Measurements from ENCODE around the gene CDH16.
"Not testable (repeated sequence)": the region's sequence is repeated elsewhere in the genome, so short reads cannot be mapped to it uniquely, and the experiment has no call there.

Gene CDH16

DNA sequence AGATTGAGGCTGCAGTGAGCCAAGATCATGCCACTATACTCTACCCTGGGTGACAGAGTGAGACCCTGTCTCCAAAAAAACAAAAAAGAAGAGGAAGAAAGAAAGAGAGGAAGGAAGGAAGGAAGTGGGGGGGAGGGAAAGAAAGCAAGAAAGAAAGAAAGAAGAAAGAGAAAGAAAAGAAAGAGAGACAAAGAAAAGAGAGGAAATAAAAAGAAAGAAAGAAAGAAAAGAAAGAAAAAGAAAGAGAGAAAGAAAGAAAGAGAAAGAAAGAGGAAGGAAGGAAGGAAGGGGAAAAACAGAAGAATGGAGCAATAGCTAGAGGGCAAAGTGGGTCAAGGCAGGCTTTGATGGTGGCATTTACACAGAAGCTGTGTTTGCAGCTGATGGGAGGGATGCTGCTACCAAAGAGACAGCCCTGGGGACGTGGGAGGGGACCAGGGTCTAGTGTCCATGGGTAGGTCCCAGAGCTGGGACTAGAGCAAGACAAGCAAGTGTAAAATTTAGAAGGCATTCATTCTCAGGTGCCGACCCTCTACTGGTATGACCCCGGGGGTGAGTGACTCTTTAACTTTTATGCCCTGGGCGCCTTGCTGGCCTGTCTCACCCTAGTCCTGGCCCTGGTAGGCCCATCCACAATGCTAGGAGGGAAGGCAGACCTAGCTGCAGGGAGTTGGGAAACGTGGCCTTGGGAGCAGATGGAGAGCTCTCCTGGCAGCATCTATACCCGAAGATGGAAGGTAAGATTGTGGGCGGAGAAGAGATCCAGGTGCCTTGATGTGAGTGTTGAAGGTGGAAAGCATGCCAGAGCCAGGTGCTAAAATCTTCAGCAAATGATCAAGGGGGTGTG is 40.4 kb upstream of the CDH16 start:
- TF ChIP-seq, protein P1, sequence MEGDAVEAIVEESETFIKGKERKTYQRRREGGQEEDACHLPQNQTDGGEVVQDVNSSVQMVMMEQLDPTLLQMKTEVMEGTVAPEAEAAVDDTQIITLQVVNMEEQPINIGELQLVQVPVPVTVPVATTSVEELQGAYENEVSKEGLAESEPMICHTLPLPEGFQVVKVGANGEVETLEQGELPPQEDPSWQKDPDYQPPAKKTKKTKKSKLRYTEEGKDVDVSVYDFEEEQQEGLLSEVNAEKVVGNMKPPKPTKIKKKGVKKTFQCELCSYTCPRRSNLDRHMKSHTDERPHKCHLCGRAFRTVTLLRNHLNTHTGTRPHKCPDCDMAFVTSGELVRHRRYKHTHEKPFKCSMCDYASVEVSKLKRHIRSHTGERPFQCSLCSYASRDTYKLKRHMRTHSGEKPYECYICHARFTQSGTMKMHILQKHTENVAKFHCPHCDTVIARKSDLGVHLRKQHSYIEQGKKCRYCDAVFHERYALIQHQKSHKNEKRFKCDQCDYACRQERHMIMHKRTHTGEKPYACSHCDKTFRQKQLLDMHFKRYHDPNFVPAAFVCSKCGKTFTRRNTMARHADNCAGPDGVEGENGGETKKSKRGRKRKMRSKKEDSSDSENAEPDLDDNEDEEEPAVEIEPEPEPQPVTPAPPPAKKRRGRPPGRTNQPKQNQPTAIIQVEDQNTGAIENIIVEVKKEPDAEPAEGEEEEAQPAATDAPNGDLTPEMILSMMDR (conservative IDR thresholded peaks at IDR 0.05; ENCODE audit: low read length): no peak

DNA sequence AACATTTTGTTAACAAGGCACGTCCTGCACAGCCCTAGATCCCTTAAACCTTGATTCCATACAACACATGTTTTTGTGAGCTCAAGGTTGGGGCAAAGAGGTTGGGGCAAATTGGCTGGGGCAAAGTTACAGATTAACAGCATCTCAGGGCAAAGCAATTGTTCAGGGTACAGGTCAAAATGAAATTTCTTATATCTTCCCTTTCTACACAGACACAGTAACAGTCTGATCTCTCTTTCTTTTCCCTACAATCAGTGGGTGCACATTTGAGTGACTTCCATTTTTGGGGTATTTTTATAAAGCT is 37.4 kb upstream of the CDH16 start:
- DNase-seq (ENCODE audit: low read depth); H3K4me3 ChIP-seq (ENCODE audit: low read length): not testable (repeated sequence)

More for the DNA sequence above, 40.4 kb upstream of the CDH16 start:
- no peak for DNase-seq (ENCODE audit: low read depth)
- H3K4me3 ChIP-seq (ENCODE audit: low read length): no peak overlapping the region

DNA sequence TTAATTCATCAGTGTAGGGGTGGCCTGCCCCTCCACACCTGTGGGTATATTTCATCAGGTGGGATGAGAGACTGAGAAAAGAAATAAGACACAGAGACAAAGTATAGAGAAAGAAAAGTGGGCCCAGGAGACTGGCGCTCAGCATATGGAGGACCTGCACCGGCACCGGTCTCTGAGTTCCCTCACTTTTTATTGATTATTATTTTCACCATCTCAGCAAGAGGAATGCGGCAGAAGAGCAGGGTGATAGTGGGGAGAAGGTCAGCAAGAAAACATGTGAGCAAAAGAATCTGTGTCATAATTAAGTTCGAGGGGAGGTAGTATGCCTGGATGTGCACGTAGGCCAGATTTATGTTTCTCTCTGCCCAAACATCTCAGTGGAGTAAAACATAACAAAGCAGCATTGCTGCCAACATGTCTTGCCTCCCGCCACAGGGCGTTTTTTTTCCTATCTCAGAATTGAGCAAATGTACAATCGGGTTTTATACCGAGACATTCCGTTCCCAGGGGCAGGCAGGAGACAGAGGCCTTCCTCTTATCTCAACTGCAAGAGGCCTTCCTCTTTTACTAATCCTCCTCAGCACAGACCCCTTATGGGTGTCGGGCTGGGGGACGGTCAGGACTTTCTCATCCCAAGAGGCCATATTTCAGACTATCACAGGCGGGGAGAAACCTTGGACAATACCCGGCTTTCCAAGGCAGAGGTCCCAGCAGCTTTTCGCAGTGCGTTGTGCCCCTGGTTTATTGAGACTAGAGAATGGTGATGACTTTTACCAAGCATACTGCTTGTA is 36.9 kb upstream of the CDH16 start:
- not testable (repeated sequence) for DNase-seq (ENCODE audit: low read depth); H3K4me3 ChIP-seq (ENCODE audit: low read length)

DNA sequence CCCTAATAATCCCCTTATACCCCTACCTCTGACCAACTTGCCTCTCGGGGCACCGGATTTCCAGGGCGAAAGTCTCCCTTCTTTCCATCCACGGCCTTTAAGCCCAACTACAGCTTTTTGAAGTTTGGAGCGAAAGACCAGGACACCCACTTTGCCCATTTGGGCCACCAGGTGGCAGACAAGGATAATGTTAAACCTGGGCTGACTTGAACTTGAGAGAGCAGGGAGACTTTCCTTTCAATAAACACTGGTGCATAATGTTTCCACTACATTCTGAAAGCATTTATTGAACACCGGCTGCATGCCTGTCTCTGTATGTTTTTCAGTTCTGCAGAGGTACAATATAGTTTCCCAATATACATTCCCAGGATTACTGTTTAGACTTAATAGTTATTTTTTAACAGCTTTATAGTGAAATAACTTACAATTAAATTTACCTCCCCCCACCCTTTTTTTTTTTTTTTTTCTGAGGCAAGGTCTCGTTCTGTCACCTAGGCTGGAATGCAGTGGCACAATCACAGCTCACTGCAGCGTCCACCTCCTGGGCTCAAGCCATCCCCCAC is 35.5 kb upstream of the CDH16 start:
- DNase-seq (ENCODE audit: low read depth): peak; percentile 72
- H3K4me3 ChIP-seq (ENCODE audit: low read length): no peak overlapping the region
- TF ChIP-seq, protein P1 (conservative IDR thresholded peaks at IDR 0.05; ENCODE audit: low read length): peak; percentile 94

DNA sequence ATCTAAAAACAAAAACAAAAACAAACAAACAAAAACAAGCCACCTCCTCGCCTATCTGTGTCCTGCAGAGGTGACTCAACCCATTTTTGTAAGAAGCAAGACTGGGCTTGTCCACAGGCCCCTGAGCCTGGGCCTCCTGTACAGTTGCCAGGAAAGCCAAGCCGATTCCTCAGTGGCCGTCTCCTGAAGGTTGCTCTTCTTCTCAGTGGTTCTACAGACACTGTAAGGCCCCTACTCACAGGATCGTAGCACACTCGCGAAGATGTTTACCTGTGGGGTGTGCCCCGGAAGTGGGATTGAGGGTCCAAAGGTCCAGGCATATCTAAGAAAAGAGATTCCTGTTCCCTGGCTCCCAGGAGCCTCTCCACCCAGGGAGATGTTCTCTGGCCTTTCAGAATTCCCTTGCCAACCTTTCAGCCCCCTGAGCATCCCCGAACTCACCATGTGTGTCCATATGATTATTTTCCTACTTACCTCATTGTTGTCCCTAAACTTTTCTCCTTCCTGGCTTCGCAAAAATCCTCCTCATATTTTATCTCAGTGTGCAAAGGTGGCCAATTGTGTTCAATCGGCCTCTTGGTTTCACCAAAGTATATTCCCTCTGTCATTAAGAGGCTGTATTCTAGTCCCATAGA is 34.9 kb upstream of the CDH16 start:
- no peak overlapping the region for H3K4me3 ChIP-seq (ENCODE audit: low read length)
- DNase-seq (ENCODE audit: low read depth): no peak
- TF ChIP-seq, protein P1 (conservative IDR thresholded peaks at IDR 0.05; ENCODE audit: low read length): no peak

DNA sequence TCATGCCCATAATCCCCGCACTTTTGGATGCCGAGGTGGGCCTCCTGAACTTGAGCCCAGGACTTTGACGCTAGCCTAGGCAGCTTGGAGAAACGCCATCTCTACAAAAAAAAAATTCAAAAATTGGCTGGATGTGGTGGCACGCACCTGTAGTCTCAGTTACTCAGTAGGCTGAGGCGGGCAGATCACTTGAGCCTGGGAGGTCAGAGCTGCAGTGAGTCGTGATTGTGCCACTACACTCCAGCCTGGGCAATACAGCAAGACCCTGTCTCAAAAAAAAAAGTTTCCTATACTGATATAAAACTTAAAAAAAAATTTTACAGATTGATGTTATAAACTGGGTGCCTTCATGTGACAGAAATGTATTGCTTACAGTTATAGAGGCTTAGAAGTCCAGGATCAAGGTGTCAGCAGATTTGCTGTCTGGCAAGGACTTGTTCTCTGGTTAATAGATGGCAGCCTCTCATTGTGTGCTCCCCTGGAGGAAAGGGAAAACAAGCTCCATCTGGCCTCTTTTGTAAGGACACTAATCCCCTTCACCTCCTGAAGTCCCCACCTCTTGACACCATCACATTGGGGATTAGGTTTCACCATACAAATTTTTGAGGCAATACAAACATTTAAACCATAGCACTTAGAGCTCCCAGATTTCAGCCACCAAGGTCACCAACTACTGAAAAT is 33.9 kb upstream of the CDH16 start:
- DNase-seq (ENCODE audit: low read depth): no peak
- TF ChIP-seq, protein P1 (conservative IDR thresholded peaks at IDR 0.05; ENCODE audit: low read length): no peak
- no peak overlapping the region for H3K4me3 ChIP-seq (ENCODE audit: low read length)

DNA sequence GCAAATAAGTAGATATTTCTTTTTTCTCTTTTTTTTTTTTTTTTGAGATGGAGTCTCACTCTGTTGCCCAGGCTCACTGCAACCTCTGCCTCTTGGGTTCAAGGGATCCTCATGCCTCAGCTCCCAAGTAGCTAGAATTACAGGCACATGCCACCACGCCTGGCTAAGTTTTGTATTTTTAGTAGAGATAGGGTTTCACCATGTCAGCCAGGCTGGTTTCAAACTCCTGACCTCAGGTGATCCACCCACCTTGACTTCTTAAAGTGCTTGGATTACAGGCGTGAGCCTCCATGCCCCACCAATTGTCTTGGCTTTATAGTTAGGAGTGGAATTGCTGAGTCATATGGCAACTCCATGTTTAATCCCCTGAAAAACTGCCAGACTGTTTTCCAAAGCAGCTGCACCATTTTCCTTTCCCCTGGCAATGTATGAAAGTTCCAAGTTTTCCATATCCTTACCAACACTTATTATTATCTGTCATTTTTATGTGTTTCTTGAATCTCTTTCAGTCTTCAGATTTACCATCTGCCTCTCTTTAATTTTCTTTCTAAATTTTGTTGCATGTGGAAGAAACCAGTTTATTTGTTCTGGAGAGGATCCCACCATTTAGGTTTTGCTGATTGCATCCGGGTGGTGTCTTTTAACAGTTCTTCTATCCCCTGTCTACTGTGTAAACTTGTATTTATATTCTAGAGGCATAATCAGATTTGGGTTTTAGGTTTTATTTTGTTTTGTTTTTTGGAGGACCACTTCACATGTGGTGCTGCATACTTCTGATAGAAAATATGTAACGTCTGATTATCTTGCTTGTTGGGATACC is 32.5 kb upstream of the CDH16 start:
- TF ChIP-seq, protein P1 (conservative IDR thresholded peaks at IDR 0.05; ENCODE audit: low read length): no peak
- H3K4me3 ChIP-seq (ENCODE audit: low read length): no peak overlapping the region
- no peak for DNase-seq (ENCODE audit: low read depth)

All from AG10803 (cell line).